Measurements from ENCODE around the gene DMWD. TPM values are rescaled to one million over a fixed set of nuclear protein-coding genes. Genes with fewer than 3 reads are reported as not detected.

DMWD gene
- polyA plus RNA-seq (2011; rRNA removed) (13.9 and 17.1 TPM in 2 replicates), polyA minus RNA-seq (2011; rRNA and poly(A)+ RNA removed) (24.2 and 27.9 TPM in 2 replicates)

GRCh38 chr19:45792470-45793177 lies at the start of gene DMWD:
TSS of gene DMWD (minus strand) at chr19:45792845. CDS start at chr19:45792756, 89 bp downstream.
- peak; percentile 98 for DNase-seq (ENCODE audit: low read depth, low spot score)
- CTCF ChIA-PET = interaction anchor here (0.7 to 2.2 kb wide), 3 partner anchors 23 to 340 kb away, joined by 4 to 8 read pairs (median 6); partner anchors contain the start of gene SIX5

GRCh38 chr19:45842198-45842597 lies 49.6 kb upstream of the DMWD start:
- POLR2A ChIA-PET = interaction anchor here (0.5 kb wide), 1 partner anchor 21 kb away, joined by 5 read pairs; the partner anchor contains the start of gene SYMPK

More at GRCh38 chr19:45792470-45793177, at the start of gene DMWD:
- Histone ChIP-seq H3K4me3 (ENCODE audit: low read depth, low read length) (peak within 1 kb of the TSS; percentile 90), H3K9me3 (ENCODE audit: control insufficient read depth, insufficient read depth, low read length) (no peaks in the 10 kb centered on the region), H3K27me3 (ENCODE audit: control insufficient read depth, insufficient read depth, low read length) (no peaks in the 10 kb centered on the region), H3K27ac (ENCODE audit: low read depth, low read length) (no peak within 1 kb of the TSS)
- TF ChIP-seq CTCF (IDR thresholded peaks at IDR 0.05; ENCODE audit: low read depth, low read length) = no peak
- POLR2A ChIA-PET = interaction anchor here (0.6 to 1.3 kb wide), 7 partner anchors 10 to 1571 kb away, joined by 3 to 36 read pairs (median 4); partner anchors contain the start of genes DMPK and SIX5

GRCh38 chr19:45834970-45835369 lies 42.3 kb upstream of the DMWD start:
- TF ChIP-seq CTCF (IDR thresholded peaks at IDR 0.05; ENCODE audit: low read depth, low read length) = no peak
- no peak for DNase-seq (ENCODE audit: low read depth, low spot score)
- POLR2A ChIA-PET = interaction anchor here (0.5 to 0.6 kb wide), 2 partner anchors 9 to 18 kb away, joined by 3 to 4 read pairs; no protein-coding TSS in a partner anchor
- H3K4me3 ChIP-seq (ENCODE audit: low read depth, low read length) = no peak overlapping the region
- peaks cover 7% of the 10 kb centered on the region for H3K9me3 ChIP-seq (ENCODE audit: control insufficient read depth, insufficient read depth, low read length)
- H3K27me3 ChIP-seq (ENCODE audit: control insufficient read depth, insufficient read depth, low read length) = no peaks in the 10 kb centered on the region
- CTCF ChIA-PET = interaction anchor here (2.1 kb wide), 1 partner anchor 18 kb away, joined by 13 read pairs; no protein-coding TSS in a partner anchor
- H3K27ac ChIP-seq (ENCODE audit: low read depth, low read length) = no peak overlapping the region

More at GRCh38 chr19:45842198-45842597, 49.6 kb upstream of the DMWD start:
- DNase-seq (ENCODE audit: low read depth, low spot score) = no peak
- CTCF ChIA-PET = interaction anchor here (2.4 kb wide), 1 partner anchor 25 kb away, joined by 11 read pairs; no protein-coding TSS in a partner anchor
- Histone ChIP-seq H3K27ac (ENCODE audit: low read depth, low read length) (no peak overlapping the region), H3K4me3 (ENCODE audit: low read depth, low read length) (no peak overlapping the region), H3K9me3 (ENCODE audit: control insufficient read depth, insufficient read depth, low read length) (peaks cover 7% of the 10 kb centered on the region), H3K27me3 (ENCODE audit: control insufficient read depth, insufficient read depth, low read length) (no peaks in the 10 kb centered on the region)
- TF ChIP-seq CTCF (IDR thresholded peaks at IDR 0.05; ENCODE audit: low read depth, low read length) = no peak

DNA sequence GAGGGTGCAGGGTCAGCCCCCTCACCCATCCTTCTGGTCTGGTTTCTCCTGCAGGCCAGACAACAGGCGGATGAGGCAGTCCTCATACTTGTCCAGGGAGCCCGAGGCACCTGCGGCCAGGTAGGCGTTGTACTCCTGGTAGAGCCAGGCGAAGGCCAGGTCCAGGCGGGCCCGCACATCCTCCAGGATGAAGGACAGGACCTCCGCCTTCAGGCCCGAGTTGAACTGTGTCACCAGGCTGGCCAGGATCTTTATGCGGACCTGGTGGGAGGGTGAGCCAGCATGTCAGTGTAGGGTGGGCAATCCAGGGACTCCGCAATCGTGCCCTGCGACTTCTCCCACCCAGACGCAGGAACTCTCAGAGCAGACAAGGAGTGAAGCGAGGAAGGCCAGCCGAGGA lies 36.3 kb upstream of the DMWD start:
- no peaks in the 10 kb centered on the region for H3K27me3 ChIP-seq (ENCODE audit: control insufficient read depth, insufficient read depth, low read length)
- no peak overlapping the region for H3K4me3 ChIP-seq (ENCODE audit: low read depth, low read length)
- H3K27ac ChIP-seq (ENCODE audit: low read depth, low read length) = no peak overlapping the region
- TF ChIP-seq CTCF (IDR thresholded peaks at IDR 0.05; ENCODE audit: low read depth, low read length) = no peak
- CTCF ChIA-PET = interaction anchor here (2.0 kb wide), 1 partner anchor 12 kb away, joined by 9 read pairs; no protein-coding TSS in a partner anchor
- H3K9me3 ChIP-seq (ENCODE audit: control insufficient read depth, insufficient read depth, low read length) = no peaks in the 10 kb centered on the region; the same call in 1 of the 2 replicates
- POLR2A ChIA-PET = interaction anchor here (1.1 kb wide), 1 partner anchor 34 kb away, joined by 7 read pairs; the partner anchor contains the start of gene SYMPK
- no peak for DNase-seq (ENCODE audit: low read depth, low spot score)
